H1 (cell line): ENCODE measurements around the gene CCDC38. TPM values are rescaled to one million over a fixed set of nuclear protein-coding genes. Genes with fewer than 3 reads are reported as not detected.

ENCODE experiments used
- CBX5 ChIP-seq: fragments of 300-800, 300-1000 bp; sonication (generic); IDR thresholded peaks from 2 replicates; pipeline ENCODE4 v1.7.1; 2016; ENCODE audit warnings: antibody characterized with exemption, low read length, low read depth
- EP300 ChIP-seq, 2 experiments: IDR thresholded peaks; 1 replicate in 1 of 2; 2 replicates in 1 of 2; pipeline ENCODE4 v1.6.1; 2011 to 2012; ENCODE audit warnings: low read depth in 2 of 2, low read length in 2 of 2, mild to moderate bottlenecking in 2 of 2, borderline replicate concordance in 1 of 2, inconsistent platforms in 1 of 2, moderate library complexity in 1 of 2
- GABPA ChIP-seq: IDR thresholded peaks from 2 replicates; pipeline ENCODE4 v1.6.1; 2011; ENCODE audit warnings: mild to moderate bottlenecking, low read length, moderate library complexity, borderline replicate concordance; ENCODE audit not compliant: insufficient read depth
- KDM5A ChIP-seq: fragments of 200-600 bp; IDR thresholded peaks from 2 replicates; pipeline ENCODE4 v1.7.1; 2012; ENCODE audit warnings: mild to moderate bottlenecking, low read length, inconsistent platforms, mixed read lengths
- MAFK ChIP-seq: IDR thresholded peaks from 2 replicates; pipeline ENCODE4 v1.6.1; 2012; ENCODE audit warnings: low read depth, mild to moderate bottlenecking, improper control_type of control experiment, low read length
- NRF1 ChIP-seq: IDR thresholded peaks from 2 replicates; pipeline ENCODE4 v1.6.1; 2011; ENCODE audit warnings: mild to moderate bottlenecking, low read depth, low read length, improper control_type of control experiment
- POLR2A ChIP-seq, 2 experiments: IDR thresholded peaks; 1 replicate in 1 of 2; 2 replicates in 1 of 2; pipeline ENCODE4 v1.6.1; 2011; ENCODE audit warnings: low read depth in 2 of 2, low read length in 2 of 2, mild to moderate bottlenecking in 2 of 2; ENCODE audit errors: control extremely low read depth in 1 of 2
- POLR2AphosphoS5 ChIP-seq: IDR thresholded peaks from 2 replicates; pipeline ENCODE4 v1.6.1; 2011; ENCODE audit warnings: low read depth, low read length
- RNF2 ChIP-seq: fragments of 200-900, 300-1000 bp; sonication (generic); IDR thresholded peaks from 2 replicates; pipeline ENCODE4 v1.7.1; 2016; ENCODE audit warnings: borderline replicate concordance, low read depth, mild to moderate bottlenecking, antibody characterized with exemption, low read length; ENCODE audit not compliant: poor library complexity, severe bottlenecking; ENCODE audit errors: missing control alignments
- RXRA ChIP-seq: IDR thresholded peaks from 2 replicates; pipeline ENCODE4 v1.6.1; 2011; ENCODE audit warnings: low read depth, mild to moderate bottlenecking, low read length, moderate library complexity; ENCODE audit not compliant: insufficient read depth
- SIN3A ChIP-seq, 2 experiments: IDR thresholded peaks in 1 of 2; conservative IDR thresholded peaks in 1 of 2; 2 replicates each; pipeline ENCODE4 v1.6.1; 2011 to 2012; ENCODE audit warnings: low read length in 2 of 2, improper control_type of control experiment in 1 of 2, low read depth in 1 of 2, mild to moderate bottlenecking in 1 of 2
- SIX5 ChIP-seq: IDR thresholded peaks from 2 replicates; pipeline ENCODE4 v1.6.1; 2011; ENCODE audit warnings: mild to moderate bottlenecking, low read depth, low read length
- SUZ12 ChIP-seq: fragments of 200-600 bp; sonication (generic); IDR thresholded peaks from 2 replicates; pipeline ENCODE4 v1.6.1; 2012; ENCODE audit warnings: mild to moderate bottlenecking, inconsistent platforms, low read length, moderate library complexity, mixed read lengths
- TAF7 ChIP-seq: optimal IDR thresholded peaks from 2 replicates; pipeline ENCODE3; 2011; ENCODE audit warnings: low read depth, mild to moderate bottlenecking, inconsistent platforms, low read length, moderate library complexity, borderline replicate concordance
- TBP ChIP-seq: IDR thresholded peaks from 2 replicates; pipeline ENCODE4 v1.6.1; 2011; ENCODE audit warnings: low read depth, low read length, improper control_type of control experiment
- TEAD4 ChIP-seq: IDR thresholded peaks from 2 replicates; pipeline ENCODE4 v1.6.1; 2012; ENCODE audit warnings: low read depth, low read length, inconsistent platforms, mixed read lengths
- polyA plus RNA-seq, 7 experiments: library from polyadenylated mRNA; depleted of rRNA in 3 of 7; stranded (reverse) in 5 of 7; unstranded in 2 of 7; fragments of >200 nt in 5 of 7; fragments of 200-250 nt in 2 of 7; gene quantifications; 1 replicate in 5 of 7; 2 replicates in 1 of 7; 4 replicates in 1 of 7; pipeline versions ENCODE4 v1.2.1 to v1.2.3, GENCODE V29; 2011 to 2013; ENCODE audit warnings: missing spikeins in 2 of 7, mixed read lengths in 2 of 7
- total RNA-seq: library from RNA; stranded (reverse); fragmentation: NEBNext Ultra II Directional; extraction: Animal tissue kit (Norgen Biotek cat#: 25700); gene quantifications from 2 replicates; pipeline ENCODE4 v1.2.1, GENCODE V29; 2021
- TF ChIP-seq, protein P1 (sequence below): IDR thresholded peaks from 2 replicates; pipeline ENCODE4 v1.6.1; 2011; ENCODE audit warnings: low read depth, mild to moderate bottlenecking, low read length; ENCODE audit not compliant: insufficient read depth
- TF ChIP-seq, protein P2 (sequence below): IDR thresholded peaks from 2 replicates; pipeline ENCODE4 v1.6.1; 2012; ENCODE audit warnings: inconsistent platforms

Gene CCDC38
- total and polyA plus RNA-seq, 2 of the 8 experiments (the other 6 are each of a cell fraction or from before 2014, with no cell fraction given), result not detected

DNA sequence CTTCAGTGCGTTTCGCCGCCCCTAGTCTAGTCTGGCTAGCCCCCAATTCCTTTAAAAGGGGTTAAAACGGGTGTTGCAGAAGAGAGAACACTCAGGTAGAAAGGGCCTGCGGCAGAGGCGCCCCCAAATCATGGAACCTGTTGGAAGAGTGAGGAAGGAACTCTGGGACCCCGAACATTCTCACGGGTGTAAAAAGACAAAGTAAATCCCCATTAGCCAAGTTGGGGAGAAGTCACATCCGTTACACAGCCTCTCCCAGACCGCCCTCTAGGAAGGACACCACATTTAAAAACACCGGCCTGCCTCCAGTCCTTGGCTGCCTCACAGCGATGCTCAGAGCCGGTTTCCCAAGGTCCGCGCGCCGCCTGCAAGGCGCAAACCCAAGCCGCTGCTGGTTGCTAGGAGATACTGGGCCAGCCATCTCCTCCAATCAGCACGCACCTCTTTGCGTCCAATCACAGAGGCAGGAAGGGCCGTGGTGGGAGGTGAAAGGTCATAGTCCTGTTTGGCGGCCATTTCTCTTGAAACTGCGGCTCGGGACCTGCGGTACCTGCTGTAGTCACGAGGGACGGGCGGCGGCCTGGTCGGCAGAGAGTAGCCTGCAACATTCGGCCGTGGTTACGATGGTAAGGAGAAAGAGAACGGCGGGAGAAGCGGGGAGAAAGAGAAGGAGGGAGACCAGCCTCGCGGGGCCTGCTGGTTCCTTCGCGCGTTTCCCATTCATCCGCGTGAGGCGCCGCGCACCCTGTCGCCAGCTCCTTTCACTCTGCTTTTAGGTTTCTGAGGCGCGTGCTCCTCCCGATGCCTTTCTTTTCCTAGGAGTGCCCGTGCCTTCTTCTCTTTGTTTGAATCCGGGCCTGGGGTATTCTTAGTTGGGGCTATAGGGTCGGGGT is 83.7 kb downstream of the CCDC38 start, which contains the start of gene SNRPF (continued):
- peak; percentile 87 to 99; a peak in 3 of 4 replicates for TF ChIP-seq SIN3A (conservative IDR thresholded peaks at IDR 0.05 in 1 of 2, IDR thresholded peaks at IDR 0.05 in 1 of 2; ENCODE audit: low read depth in 1 of 2, low read length in 2 of 2)
- TF ChIP-seq, protein P1, sequence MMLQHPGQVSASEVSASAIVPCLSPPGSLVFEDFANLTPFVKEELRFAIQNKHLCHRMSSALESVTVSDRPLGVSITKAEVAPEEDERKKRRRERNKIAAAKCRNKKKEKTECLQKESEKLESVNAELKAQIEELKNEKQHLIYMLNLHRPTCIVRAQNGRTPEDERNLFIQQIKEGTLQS, result no peak
- peak; percentile 67; the same call in 1 of the 2 replicates for TF ChIP-seq KDM5A
- TF ChIP-seq, protein P2, sequence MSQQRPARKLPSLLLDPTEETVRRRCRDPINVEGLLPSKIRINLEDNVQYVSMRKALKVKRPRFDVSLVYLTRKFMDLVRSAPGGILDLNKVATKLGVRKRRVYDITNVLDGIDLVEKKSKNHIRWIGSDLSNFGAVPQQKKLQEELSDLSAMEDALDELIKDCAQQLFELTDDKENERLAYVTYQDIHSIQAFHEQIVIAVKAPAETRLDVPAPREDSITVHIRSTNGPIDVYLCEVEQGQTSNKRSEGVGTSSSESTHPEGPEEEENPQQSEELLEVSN, result peak; percentile 28
- peak; percentile 44 for TF ChIP-seq SIX5
- TF ChIP-seq GABPA, result no peak
- no peak for TF ChIP-seq SUZ12
- no peak for TF ChIP-seq MAFK
- 0 out of 2 replicates have a peak, but pooled peaks have one; percentile 16 for TF ChIP-seq RXRA
- no peak for TF ChIP-seq EP300 (IDR thresholded peaks at IDR 0.05; ENCODE audit: borderline replicate concordance in 1 of 2, low read depth in 2 of 2, low read length in 2 of 2)
- no peak for TF ChIP-seq CBX5
- TF ChIP-seq POLR2A (IDR thresholded peaks at IDR 0.05; ENCODE audit: control extremely low read depth in 1 of 2, low read depth in 2 of 2, low read length in 2 of 2), result peak; percentile 62 to 87
- no peak for TF ChIP-seq RNF2
- TF ChIP-seq POLR2AphosphoS5, result peak; percentile 96
- no peak for TF ChIP-seq TEAD4
- TF ChIP-seq TBP, result peak; percentile 90
- no peak for TF ChIP-seq NRF1
- TF ChIP-seq TAF7, result peak; percentile 68
